ENCODE data around the gene TAF15. TPM values are rescaled to one million over a fixed set of nuclear protein-coding genes. Genes with fewer than 3 reads are reported as not detected.

The TAF15 gene
- total RNA-seq, 1 donor from 2014 or later = 180 TPM

GRCh38 chr17:35893751-35894150, 84.5 kb downstream of the TAF15 start:
- no peaks in the 10 kb centered on the region for H3K36me3 Mint-ChIP-seq (ENCODE audit: unreplicated experiment)
- H3K4me3 Mint-ChIP-seq (ENCODE audit: unreplicated experiment) = no peak overlapping the region
- DNase-seq = no peak
- H3K27ac Mint-ChIP-seq (ENCODE audit: unreplicated experiment) = no peak overlapping the region
- H3K27me3 Mint-ChIP-seq (ENCODE audit: unreplicated experiment) = no peaks in the 10 kb centered on the region
- no peaks in the 10 kb centered on the region for H3K4me1 Mint-ChIP-seq (ENCODE audit: low read depth, unreplicated experiment)
- H3K9me3 Mint-ChIP-seq (ENCODE audit: unreplicated experiment) = no peaks in the 10 kb centered on the region
- TF ChIP-seq CTCF (IDR thresholded peaks at IDR 0.05; ENCODE audit: partially characterized antibody, unreplicated experiment) = no peak

GRCh38 chr17:35894206-35894605, 84.9 kb downstream of the TAF15 start:
- Mint-ChIP-seq H3K36me3 (ENCODE audit: unreplicated experiment) (no peaks in the 10 kb centered on the region), H3K9me3 (ENCODE audit: unreplicated experiment) (no peaks in the 10 kb centered on the region), H3K4me3 (ENCODE audit: unreplicated experiment) (no peak overlapping the region), H3K4me1 (ENCODE audit: low read depth, unreplicated experiment) (no peaks in the 10 kb centered on the region), H3K27me3 (ENCODE audit: unreplicated experiment) (no peaks in the 10 kb centered on the region), H3K27ac (ENCODE audit: unreplicated experiment) (no peak overlapping the region)
- DNase-seq = no peak
- TF ChIP-seq CTCF (IDR thresholded peaks at IDR 0.05; ENCODE audit: partially characterized antibody, unreplicated experiment) = no peak

- no peak for DNase-seq
- Mint-ChIP-seq H3K27me3 (ENCODE audit: unreplicated experiment) (peaks cover 3% of the 10 kb centered on the region), H3K4me1 (ENCODE audit: low read depth, unreplicated experiment) (peaks cover 3% of the 10 kb centered on the region), H3K27ac (ENCODE audit: unreplicated experiment) (no peak overlapping the region), H3K4me3 (ENCODE audit: unreplicated experiment) (no peak overlapping the region), H3K9me3 (ENCODE audit: unreplicated experiment) (no peaks in the 10 kb centered on the region), H3K36me3 (ENCODE audit: unreplicated experiment) (no peaks in the 10 kb centered on the region)
- TF ChIP-seq CTCF (IDR thresholded peaks at IDR 0.05; ENCODE audit: partially characterized antibody, unreplicated experiment) = no peak
These were observed 86.6 kb downstream of the TAF15 start for GRCh38 chr17:35895636-35896587.

Other genes with a start within 250 kb of the TAF15 start
- gene SLFN14, start 248.7 kb upstream of the TAF15 start, total RNA-seq (ENCODE audit: unreplicated experiment) = not detected
- gene PEX12, start 230.9 kb upstream of the TAF15 start, total RNA-seq (ENCODE audit: unreplicated experiment) = 3.1 TPM
- 316 TPM for gene AP2B1, start 222.2 kb upstream of the TAF15 start, total RNA-seq (ENCODE audit: unreplicated experiment)
- 3.3 TPM for gene RASL10B, start 77.8 kb upstream of the TAF15 start, total RNA-seq (ENCODE audit: unreplicated experiment)
- 0.27 TPM for gene GAS2L2, start 56.2 kb upstream of the TAF15 start, total RNA-seq (ENCODE audit: unreplicated experiment)
- not detected for gene C17orf50, start 48.6 kb upstream of the TAF15 start, total RNA-seq (ENCODE audit: unreplicated experiment)
- 0.49 TPM for gene MMP28, start 13.8 kb upstream of the TAF15 start, total RNA-seq (ENCODE audit: unreplicated experiment)
- not detected for gene HEATR9, start 59.4 kb downstream of the TAF15 start, total RNA-seq (ENCODE audit: unreplicated experiment)
- not detected for gene CCL5, start 70.9 kb downstream of the TAF15 start, total RNA-seq (ENCODE audit: unreplicated experiment)
- gene RDM1, start 121.3 kb downstream of the TAF15 start, total RNA-seq (ENCODE audit: unreplicated experiment) = not detected
- gene LYZL6, start 134.2 kb downstream of the TAF15 start, total RNA-seq (ENCODE audit: unreplicated experiment) = not detected
- gene CCL16, start 172.0 kb downstream of the TAF15 start, total RNA-seq (ENCODE audit: unreplicated experiment) = not detected
- not detected for gene CCL14, start 177.2 kb downstream of the TAF15 start, total RNA-seq (ENCODE audit: unreplicated experiment)
- not detected for gene CCL15, start 192.1 kb downstream of the TAF15 start, total RNA-seq (ENCODE audit: unreplicated experiment)
- gene CCL23, start 208.5 kb downstream of the TAF15 start, total RNA-seq (ENCODE audit: unreplicated experiment) = not detected

Measured in glutamatergic neuron (in vitro differentiated cells).